NCI-H2196 treated with DMSO at 0.1 percent for 48 hours (cell line): Measurements from ENCODE around the gene HNRNPUL2.
A peak's percentile ranks its signal among the peaks of the same experiment; 100 is the strongest.
"Not testable (repeated sequence)": the region's sequence is repeated elsewhere in the genome, so short reads cannot be mapped to it uniquely, and the experiment has no call there.

Source experiments
- DNase-seq: peaks from one replicate; lab custom pipeline; 2025; ENCODE audit not compliant: unreplicated experiment; lab: John Stamatoyannopoulos, UW

Gene HNRNPUL2

GRCh38 chr11:62705880-62706849 lies 21.1 kb downstream of the HNRNPUL2 start:
- DNase-seq: peak; percentile 88

DNA sequence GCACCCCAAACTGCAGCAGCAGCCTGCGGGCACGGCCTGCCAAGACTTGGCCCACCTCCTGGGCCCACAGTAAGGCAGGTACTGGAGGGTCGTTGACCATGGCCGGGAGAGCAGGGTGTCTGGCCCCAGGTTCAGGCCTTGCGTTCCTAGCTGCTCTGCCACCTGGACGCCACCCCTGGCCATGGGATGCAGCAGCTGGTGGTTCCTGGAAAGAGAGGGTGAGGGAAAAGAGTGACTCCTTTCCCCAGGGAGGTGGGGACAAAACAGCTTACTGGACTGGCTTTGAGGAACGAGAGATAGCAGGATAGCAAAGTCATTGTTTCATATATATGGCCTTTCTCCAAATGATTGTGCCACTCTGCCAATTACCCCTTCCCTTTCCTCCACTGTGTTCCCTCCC lies 21.8 kb downstream of the HNRNPUL2 start:
- peak; percentile 33 for DNase-seq

- DNase-seq: not testable (repeated sequence)
Measured at GRCh38 chr11:62703921-62704320, 23.3 kb downstream of the HNRNPUL2 start.

GRCh38 chr11:62702246-62702645 lies 25.0 kb downstream of the HNRNPUL2 start:
- no peak for DNase-seq

- no peak for DNase-seq
Measured at GRCh38 chr11:62694455-62695167, 32.6 kb downstream of the HNRNPUL2 start.

- not testable (repeated sequence) for DNase-seq
Measured at GRCh38 chr11:62693624-62694023, 33.6 kb downstream of the HNRNPUL2 start.

DNA sequence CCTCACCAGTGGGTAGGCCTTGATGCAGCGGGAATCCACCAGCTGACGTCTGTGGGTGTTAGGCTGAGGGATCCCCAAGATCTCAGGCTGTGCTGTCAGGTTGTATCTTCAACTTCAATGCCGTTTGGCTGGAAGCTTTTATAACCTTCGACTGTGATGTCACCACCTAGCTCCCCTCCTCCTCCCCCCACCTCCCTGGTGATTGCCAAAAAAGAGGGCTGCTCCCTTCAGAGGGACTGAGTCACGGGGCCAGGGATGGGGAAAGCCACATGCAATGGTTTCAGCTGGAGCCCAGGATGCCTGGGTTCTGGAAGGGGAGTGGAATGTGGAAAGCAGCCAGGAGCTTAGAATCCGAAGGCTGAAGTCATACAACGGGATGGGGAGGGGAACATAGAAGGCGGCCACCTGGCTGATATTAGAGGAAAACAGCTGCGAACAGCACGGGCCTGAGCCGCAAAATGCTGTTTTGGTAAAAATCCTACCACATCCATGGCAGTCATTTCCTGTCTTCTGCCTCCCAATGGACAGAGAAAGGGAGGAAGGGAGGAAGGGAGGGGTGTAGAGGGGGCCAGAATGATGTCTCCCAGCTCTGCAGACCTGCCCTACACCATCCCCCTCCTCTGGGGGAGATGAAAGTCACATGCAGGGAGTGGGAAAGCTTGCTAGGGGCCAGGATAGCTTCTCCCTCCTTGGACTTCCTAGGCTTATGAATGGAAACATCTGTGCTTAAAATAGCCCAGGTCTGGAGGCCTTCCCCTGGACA lies 37.7 kb downstream of the HNRNPUL2 start, which contains the start of gene LRRN4CL:
Gene LRRN4CL (minus strand): TSS at position 110 of the 763 bp plus-strand sequence. CDS start 1,022 bp downstream, outside the sequence.
- DNase-seq: no peak

- DNase-seq: no peak
Measured at GRCh38 chr11:62688491-62688890, 38.8 kb downstream of the HNRNPUL2 start.

DNA sequence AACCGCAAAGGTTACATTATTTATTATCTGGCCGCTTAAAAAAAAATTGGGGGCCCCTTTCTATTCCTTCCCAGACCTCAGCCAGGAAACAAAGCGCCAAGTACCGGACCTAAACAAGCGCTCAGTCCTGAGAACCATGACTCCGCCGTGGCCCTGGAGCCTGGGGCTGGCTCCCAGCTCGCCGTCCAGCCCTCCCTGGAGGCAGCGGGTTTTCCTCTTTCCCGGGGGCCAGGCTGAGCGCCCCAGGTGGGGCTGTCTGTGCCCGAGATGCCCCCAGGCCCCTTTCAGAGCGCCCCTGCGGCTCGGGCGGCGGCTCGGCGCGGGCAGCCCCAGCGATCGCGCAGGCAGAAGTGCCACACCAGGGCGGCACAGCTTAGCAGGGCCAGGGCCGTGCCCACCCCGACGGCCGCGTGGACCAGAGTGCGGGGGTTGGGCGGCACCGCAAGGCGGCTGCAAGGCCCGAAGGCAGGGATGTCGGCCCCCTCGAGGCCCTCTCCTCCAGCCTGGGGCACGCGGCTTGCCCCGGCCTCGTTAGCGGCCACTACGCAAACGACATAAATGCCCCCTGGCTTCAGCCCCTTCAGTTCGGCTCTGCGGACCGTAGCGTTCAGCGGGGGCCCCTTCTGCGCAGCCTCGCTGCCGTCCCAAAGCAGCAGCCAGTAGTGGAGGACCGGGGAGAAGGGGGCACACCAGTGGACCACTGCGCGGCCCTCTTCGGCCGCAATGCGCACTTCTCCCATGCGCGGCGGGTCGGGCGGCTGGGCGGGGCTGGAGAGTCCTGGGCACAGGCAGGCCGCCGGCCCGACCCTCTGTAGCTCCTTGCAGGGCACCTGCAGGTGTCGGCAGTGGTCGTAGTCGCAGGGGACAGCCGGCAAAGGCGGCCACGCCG lies 39.5 kb downstream of the HNRNPUL2 start:
- no peak for DNase-seq

DNA sequence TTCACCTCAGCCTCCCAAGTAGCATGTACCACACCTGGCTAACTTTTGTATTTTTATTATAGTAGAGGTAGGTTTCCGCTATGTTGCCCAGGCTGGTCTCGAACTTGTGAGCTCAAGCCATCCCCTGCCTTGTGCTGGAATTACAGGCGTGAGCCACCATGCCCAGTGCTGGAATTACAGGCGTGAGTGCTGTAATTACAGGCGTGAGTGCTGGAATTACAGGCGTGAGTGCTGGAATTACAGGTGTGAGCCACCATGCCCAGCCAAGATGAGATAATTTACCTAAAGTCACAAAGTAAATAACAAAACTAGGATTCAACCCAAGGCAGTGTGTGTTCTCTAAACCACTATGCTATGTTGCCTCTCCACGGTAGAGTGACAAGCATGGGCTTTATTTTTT lies 44.7 kb downstream of the HNRNPUL2 start:
- DNase-seq: no peak

- DNase-seq: peak; percentile 61
Measured at GRCh38 chr11:62680825-62681240, 46.4 kb downstream of the HNRNPUL2 start.

GRCh38 chr11:62678770-62679696 lies 48.2 kb downstream of the HNRNPUL2 start, which contains the start of gene UBXN1:
Gene UBXN1, minus strand, starts transcription at chr11:62679073. Its CDS starts 150 bp downstream, at chr11:62678923.
- DNase-seq: peak; percentile 72

DNA sequence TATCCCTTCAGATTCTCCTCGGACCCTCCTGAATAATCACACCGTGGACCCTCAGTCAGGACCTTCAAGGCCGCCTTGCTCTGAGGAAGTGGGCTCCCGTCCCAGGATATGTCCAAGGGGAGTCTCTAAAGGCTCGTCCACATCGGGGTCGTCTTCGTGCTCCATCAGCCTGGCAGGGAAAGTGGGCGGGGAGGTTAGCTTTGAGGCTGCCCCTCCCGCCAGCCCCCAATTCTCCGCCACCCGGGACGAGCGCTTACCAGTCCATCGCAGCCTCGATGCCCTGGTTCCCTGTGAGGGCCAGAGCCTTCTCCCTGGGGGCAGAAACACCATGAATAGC lies 48.9 kb downstream of the HNRNPUL2 start:
- DNase-seq: no peak

GRCh38 chr11:62677714-62678113 lies 49.5 kb downstream of the HNRNPUL2 start:
- no peak for DNase-seq

DNA sequence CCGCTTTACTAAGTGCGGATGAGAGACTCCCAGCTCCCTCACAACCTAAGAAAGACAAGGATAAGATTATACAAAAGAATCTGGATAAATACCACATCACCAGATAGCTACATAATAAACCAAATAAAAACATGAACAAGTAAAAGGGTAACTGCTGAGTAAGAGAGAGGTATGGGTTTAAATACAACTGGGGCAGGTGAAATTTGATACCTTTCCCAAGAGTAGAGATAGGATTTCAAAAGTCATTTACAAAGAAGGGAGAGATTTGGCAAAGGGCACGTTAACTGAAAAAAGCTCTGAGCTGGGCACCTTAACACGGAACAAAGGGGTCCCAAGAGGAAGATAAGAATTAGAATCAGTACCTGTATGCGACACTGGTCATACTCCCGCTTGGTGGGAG lies 50.1 kb downstream of the HNRNPUL2 start:
- DNase-seq: no peak

DNA sequence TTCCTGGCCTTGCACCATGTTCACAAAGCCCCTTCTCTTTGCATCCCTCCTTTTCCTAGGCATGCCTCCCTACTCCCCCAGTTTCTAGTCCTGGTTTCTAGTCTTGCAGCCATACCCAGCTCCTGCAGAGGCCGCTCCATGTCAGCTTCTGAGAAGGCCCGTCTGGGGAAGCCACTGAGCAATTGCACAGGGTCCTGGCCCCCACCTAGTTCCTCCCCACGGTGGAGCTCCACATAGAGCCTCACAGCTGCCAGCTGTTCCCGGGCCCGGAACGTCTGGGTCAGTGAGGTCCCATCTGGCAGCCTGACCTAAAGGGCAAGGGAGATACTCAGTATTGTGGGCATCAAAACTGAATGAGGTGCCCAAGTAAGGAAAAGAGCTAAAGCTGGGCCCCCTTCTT lies 50.6 kb downstream of the HNRNPUL2 start:
- DNase-seq: no peak

- not testable (repeated sequence) for DNase-seq
Measured at GRCh38 chr11:62675415-62675814, 51.8 kb downstream of the HNRNPUL2 start.

DNA sequence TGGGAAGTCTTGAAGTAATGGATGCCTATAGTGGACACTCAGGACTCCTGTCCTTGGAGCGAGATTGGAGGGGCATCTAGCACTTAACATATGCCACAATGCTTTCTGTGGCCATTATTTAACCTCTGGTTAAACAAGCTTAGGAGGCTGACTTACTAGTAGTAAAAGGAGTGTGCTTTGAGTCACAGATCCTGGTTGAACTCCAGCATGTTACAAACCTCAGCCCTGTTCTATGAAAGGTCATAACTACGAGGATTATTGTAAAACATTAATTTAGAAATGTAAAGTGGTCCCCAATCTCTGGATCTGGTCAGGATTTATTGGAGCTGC lies 54.1 kb downstream of the HNRNPUL2 start:
- no peak for DNase-seq
